DOHH2 (cell line): Measurements from ENCODE around the gene FANCG.

Experiments
- EZH2phosphoT487 ChIP-seq: fragments of 200-600 bp; sonication (generic); IDR thresholded peaks from 2 replicates; pipeline ENCODE4 v1.6.1; 2017; ENCODE audit warnings: borderline replicate concordance, mild to moderate bottlenecking, antibody characterized with exemption, low read length, moderate library complexity, mixed read lengths
- TF ChIP-seq, protein P1 (sequence below): fragments of 200-600 bp; sonication (generic); IDR thresholded peaks from one replicate; pipeline ENCODE4 v1.5.1; 2014; ENCODE audit warnings: antibody characterized with exemption, mild to moderate bottlenecking, low read depth, low read length; ENCODE audit not compliant: poor library complexity, severe bottlenecking

DNA sequence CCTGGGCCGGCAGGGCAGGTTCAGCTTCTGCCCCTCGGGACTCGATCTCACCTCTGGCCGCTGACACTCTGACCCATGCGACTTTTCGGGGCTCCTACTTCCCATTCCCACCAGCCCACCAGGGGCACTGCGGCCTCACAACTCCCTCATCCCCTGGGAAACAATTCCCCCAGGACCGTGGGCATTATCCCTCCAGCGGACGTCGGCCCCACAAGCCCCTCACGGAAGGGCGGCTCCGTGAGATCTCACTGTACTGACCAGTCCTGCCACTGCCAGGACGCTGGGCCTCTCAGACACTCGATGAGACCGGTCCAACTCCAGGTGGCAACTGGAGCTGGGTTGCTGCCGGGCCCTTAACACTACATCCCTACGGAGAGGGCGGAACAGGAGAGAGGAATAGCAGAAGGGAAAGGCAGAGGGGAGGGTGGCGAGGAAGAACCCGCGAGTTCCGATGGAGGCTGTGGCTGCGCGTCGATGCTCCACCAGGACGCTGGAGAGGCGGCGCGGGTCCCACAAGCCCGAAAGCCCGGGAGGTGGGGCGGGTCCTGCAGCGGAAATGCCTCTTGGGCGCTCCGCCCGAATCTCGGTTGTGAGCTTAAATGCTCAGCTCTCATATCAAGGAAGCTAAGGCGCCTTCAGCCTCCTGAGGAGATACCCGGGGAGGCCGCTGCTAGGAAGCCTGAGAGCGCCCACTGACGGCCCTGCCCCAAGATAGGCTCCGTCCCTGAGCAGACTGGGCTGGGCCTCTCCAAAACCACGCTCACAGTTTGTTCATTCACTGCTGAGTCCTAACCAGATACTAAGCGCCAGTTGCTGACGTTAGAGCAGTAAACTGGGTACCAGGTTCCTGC lies 43.7 kb downstream of the FANCG start:
- TF ChIP-seq, protein P1, sequence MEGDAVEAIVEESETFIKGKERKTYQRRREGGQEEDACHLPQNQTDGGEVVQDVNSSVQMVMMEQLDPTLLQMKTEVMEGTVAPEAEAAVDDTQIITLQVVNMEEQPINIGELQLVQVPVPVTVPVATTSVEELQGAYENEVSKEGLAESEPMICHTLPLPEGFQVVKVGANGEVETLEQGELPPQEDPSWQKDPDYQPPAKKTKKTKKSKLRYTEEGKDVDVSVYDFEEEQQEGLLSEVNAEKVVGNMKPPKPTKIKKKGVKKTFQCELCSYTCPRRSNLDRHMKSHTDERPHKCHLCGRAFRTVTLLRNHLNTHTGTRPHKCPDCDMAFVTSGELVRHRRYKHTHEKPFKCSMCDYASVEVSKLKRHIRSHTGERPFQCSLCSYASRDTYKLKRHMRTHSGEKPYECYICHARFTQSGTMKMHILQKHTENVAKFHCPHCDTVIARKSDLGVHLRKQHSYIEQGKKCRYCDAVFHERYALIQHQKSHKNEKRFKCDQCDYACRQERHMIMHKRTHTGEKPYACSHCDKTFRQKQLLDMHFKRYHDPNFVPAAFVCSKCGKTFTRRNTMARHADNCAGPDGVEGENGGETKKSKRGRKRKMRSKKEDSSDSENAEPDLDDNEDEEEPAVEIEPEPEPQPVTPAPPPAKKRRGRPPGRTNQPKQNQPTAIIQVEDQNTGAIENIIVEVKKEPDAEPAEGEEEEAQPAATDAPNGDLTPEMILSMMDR, result no peak
- no peak for TF ChIP-seq EZH2phosphoT487
